LoVo (cell line): ENCODE measurements around the gene INTS11.

Experiments
- DNase-seq: peaks from one replicate; pipeline ENCODE4 v3.0.0-alpha.2; 2016; ENCODE audit warnings: low spot score

The INTS11 gene

GRCh38 chr1:1262758-1263157 lies 61.7 kb downstream of the INTS11 start:
- no peak for DNase-seq

GRCh38 chr1:1262071-1262470 lies 62.4 kb downstream of the INTS11 start:
- DNase-seq, result no peak
